Hepatocyte (in vitro differentiated cells): ENCODE results near the gene NPHP4.

ENCODE experiments used
- EZH2 ChIP-seq: fragments of 200-600 bp; sonication (generic); IDR thresholded peaks from 2 replicates; pipeline ENCODE4 v1.6.1; 2016; ENCODE audit warnings: antibody characterized with exemption, mild to moderate bottlenecking, borderline replicate concordance
- EZH2phosphoT487 ChIP-seq: fragments of 200-600 bp; sonication (generic); IDR thresholded peaks from one replicate; pipeline ENCODE4 v1.6.1; 2018; ENCODE audit warnings: antibody characterized with exemption, mild to moderate bottlenecking, low read depth, moderate library complexity; ENCODE audit not compliant: unreplicated experiment, severe bottlenecking
- TF ChIP-seq, protein P1 (sequence below): fragments of 200-600 bp; sonication (generic); IDR thresholded peaks from 2 replicates; pipeline ENCODE4 v1.5.1; 2016; ENCODE audit warnings: antibody characterized with exemption, mild to moderate bottlenecking; ENCODE audit not compliant: poor library complexity

DNA sequence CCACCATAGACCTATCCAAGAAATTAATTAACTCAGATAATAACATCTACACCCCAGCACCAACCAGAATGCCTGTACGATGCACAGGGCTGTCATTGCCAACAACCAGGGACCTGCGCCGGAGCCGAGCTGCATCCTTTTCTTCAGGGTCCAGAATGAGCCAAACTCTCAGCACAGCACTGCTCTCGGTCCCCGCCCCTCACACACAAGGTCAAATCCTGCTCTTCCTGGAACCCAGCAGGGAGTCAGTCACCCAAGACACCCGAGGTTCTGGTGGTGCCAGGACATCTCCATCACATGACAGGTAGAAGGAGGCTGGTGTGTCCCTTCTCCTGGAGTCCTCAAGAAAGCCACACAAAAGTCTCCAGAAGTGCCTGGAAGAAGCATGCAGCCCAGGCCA, 31.9 kb downstream of the NPHP4 start:
- TF ChIP-seq, protein P1, sequence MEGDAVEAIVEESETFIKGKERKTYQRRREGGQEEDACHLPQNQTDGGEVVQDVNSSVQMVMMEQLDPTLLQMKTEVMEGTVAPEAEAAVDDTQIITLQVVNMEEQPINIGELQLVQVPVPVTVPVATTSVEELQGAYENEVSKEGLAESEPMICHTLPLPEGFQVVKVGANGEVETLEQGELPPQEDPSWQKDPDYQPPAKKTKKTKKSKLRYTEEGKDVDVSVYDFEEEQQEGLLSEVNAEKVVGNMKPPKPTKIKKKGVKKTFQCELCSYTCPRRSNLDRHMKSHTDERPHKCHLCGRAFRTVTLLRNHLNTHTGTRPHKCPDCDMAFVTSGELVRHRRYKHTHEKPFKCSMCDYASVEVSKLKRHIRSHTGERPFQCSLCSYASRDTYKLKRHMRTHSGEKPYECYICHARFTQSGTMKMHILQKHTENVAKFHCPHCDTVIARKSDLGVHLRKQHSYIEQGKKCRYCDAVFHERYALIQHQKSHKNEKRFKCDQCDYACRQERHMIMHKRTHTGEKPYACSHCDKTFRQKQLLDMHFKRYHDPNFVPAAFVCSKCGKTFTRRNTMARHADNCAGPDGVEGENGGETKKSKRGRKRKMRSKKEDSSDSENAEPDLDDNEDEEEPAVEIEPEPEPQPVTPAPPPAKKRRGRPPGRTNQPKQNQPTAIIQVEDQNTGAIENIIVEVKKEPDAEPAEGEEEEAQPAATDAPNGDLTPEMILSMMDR = no peak
- TF ChIP-seq EZH2 (no peak), EZH2phosphoT487 (no peak)
